DND-41 (cell line): Measurements from ENCODE around the gene BACE1.

ENCODE experiments used
- CTCF ChIP-seq: IDR thresholded peaks from 2 replicates; pipeline ENCODE4 v1.5.1; 2012; ENCODE audit warnings: borderline replicate concordance, low read length, moderate library complexity, mild to moderate bottlenecking; ENCODE audit not compliant: poor library complexity, severe bottlenecking; ENCODE audit errors: extremely low read depth
- EZH2 ChIP-seq: IDR thresholded peaks from 3 replicates; pipeline ENCODE4 v1.6.1; 2012; ENCODE audit warnings: borderline replicate concordance, low read depth, mild to moderate bottlenecking, moderate library complexity, low read length, inconsistent platforms; ENCODE audit not compliant: severe bottlenecking

- no peak for TF ChIP-seq CTCF
- no peak for TF ChIP-seq EZH2
Observed at GRCh38 chr11:117309310-117309709, 6.7 kb downstream of the BACE1 start.
